HepG2 (cell line): ENCODE results near the gene EPB41L3. TPM values are rescaled to one million over a fixed set of nuclear protein-coding genes. Genes with fewer than 3 reads are reported as not detected.

ENCODE experiments used
- ATF4 ChIP-seq, 2 experiments: fragments of 450-650 bp in 1 of 2; sonication (generic) in 1 of 2; formaldehyde crosslinking; IDR thresholded peaks; 2 replicates each; pipeline versions ENCODE4 v1.5.0 to v1.8.0; 2020 to 2022; ENCODE audit warnings: mild to moderate bottlenecking in 1 of 2, missing genetic modification reagents in 1 of 2
- BORCS8-MEF2B ChIP-seq: sonication (generic); formaldehyde crosslinking; IDR thresholded peaks from 2 replicates; pipeline ENCODE4 v1.8.0; 2022; ENCODE audit warnings: mild to moderate bottlenecking, missing genetic modification reagents
- CC2D1A ChIP-seq: sonication (generic); formaldehyde crosslinking; IDR thresholded peaks from 2 replicates; pipeline ENCODE4 v1.8.1; 2023; ENCODE audit warnings: mild to moderate bottlenecking, missing genetic modification reagents
- GPBP1L1 ChIP-seq: sonication (generic); formaldehyde crosslinking; IDR thresholded peaks from 2 replicates; pipeline ENCODE4 v1.5.0; 2020; ENCODE audit warnings: mild to moderate bottlenecking, missing genetic modification reagents
- GTF3A ChIP-seq: sonication (generic); formaldehyde crosslinking; conservative IDR thresholded peaks from 2 replicates; pipeline ENCODE4 v1.4.0; 2020; ENCODE audit warnings: mild to moderate bottlenecking, missing genetic modification reagents
- KAT7 ChIP-seq: IDR thresholded peaks from 2 replicates; pipeline ENCODE4 v1.6.1; 2018; ENCODE audit warnings: borderline replicate concordance, missing compliant biosample characterization
- KDM1A ChIP-seq: IDR thresholded peaks from 2 replicates; pipeline ENCODE4 v1.6.1; 2016; ENCODE audit warnings: missing compliant biosample characterization
- KDM4B ChIP-seq: sonication (generic); formaldehyde crosslinking; IDR thresholded peaks from 2 replicates; pipeline ENCODE4 v1.4.0; 2020; ENCODE audit warnings: missing genetic modification reagents
- KLF9 ChIP-seq: IDR thresholded peaks from 2 replicates; pipeline ENCODE4 v1.6.1; 2016; ENCODE audit warnings: low read depth
- TRIM22 ChIP-seq: fragments of 450-650 bp; IDR thresholded peaks from 2 replicates; pipeline ENCODE4 v1.6.1; 2017
- ZBTB34 ChIP-seq: sonication (generic); formaldehyde crosslinking; IDR thresholded peaks from 2 replicates; pipeline ENCODE4 v1.8.0; 2022; ENCODE audit warnings: mild to moderate bottlenecking, missing genetic modification reagents
- polyA plus RNA-seq, 8 experiments: library from polyadenylated mRNA; depleted of rRNA in 3 of 8; stranded (reverse) in 7 of 8; unstranded in 1 of 8; fragments of >200 nt; fragmentation: Illumina TruSeq in 4 of 8; extraction: Trizol in 4 of 8; gene quantifications; 2 replicates each; pipeline versions ENCODE4 v1.2.1 to v1.2.3, GENCODE V29; 2011 to 2016; ENCODE audit warnings: low read depth in 4 of 8, missing spikeins in 1 of 8, mixed read lengths in 1 of 8; ENCODE audit not compliant: insufficient read depth in 1 of 8
- total RNA-seq, 5 experiments: library from RNA; depleted of rRNA; stranded (reverse); fragments of >200 nt; fragmentation: Illumina TruSeq; extraction: Trizol; gene quantifications; 2 replicates each; pipeline ENCODE4 v1.2.3, GENCODE V29; 2016; ENCODE audit warnings: low read depth in 1 of 5

EPB41L3 gene
- total and polyA plus RNA-seq, 2 of the 13 experiments (the other 11 are each of a cell fraction or from before 2014, with no cell fraction given) = not detected

GRCh38 chr18:5530629-5531178 lies 13.1 kb downstream of the EPB41L3 start (continued):
- TF ChIP-seq KDM1A = no peak
- TF ChIP-seq TRIM22 = no peak
- TF ChIP-seq CC2D1A (CRISPR knock-in tag) = no peak
- no peak for TF ChIP-seq GPBP1L1 (CRISPR knock-in tag)
- TF ChIP-seq ATF4 (CRISPR knock-in tag; IDR thresholded peaks at IDR 0.05) = no peak
- TF ChIP-seq KDM4B (CRISPR knock-in tag) = no peak
- TF ChIP-seq KAT7 (CRISPR knock-in tag) = no peak
- TF ChIP-seq KLF9 (CRISPR knock-in tag) = no peak
- no peak for TF ChIP-seq BORCS8-MEF2B
- no peak for TF ChIP-seq GTF3A (CRISPR knock-in tag)
- no peak for TF ChIP-seq ZBTB34 (CRISPR knock-in tag)
